PC-9 (cell line): ENCODE measurements around the gene MIA3. TPM values are rescaled to one million over a fixed set of nuclear protein-coding genes. Genes with fewer than 3 reads are reported as not detected.

Source experiments
- BruUV-seq: library from RNA; stranded (reverse); fragments of 400-500 nt; replicated peaks from 2 replicates; lab custom pipeline; 2021; lab: Mats Ljungman, UMichigan
- CTCF ChIA-PET: fragments of 300-600 bp; sonication (Branson Sonifier 250); formaldehyde crosslinking; loops from one replicate; lab custom pipeline; 2022; ENCODE audit warnings: antibody characterized with exemption; lab: Charles Lee
- POLR2A ChIA-PET: fragments of 300-600 bp; sonication (Branson Sonifier 250); formaldehyde crosslinking; loops from one replicate; lab custom pipeline; 2022; ENCODE audit warnings: antibody characterized with exemption; ENCODE audit not compliant: unreplicated experiment; lab: Charles Lee
- DNase-seq, 2 experiments: peaks; one replicate each; pipeline versions ENCODE4 v3.0.0 to v3.0.0-alpha.2; 2015 to 2022; ENCODE audit warnings: mixed read lengths in 1 of 2
- H2AFZ ChIP-seq: fragments of 200-600 bp; sonication (generic); 2 replicates; pipeline ENCODE4 v1.8.1; 2017; ENCODE audit warnings: antibody characterized with exemption
- H3F3A ChIP-seq: fragments of 200-600 bp; sonication (generic); 2 replicates; pipeline ENCODE4 v1.8.1; 2017; ENCODE audit warnings: antibody characterized with exemption, mild to moderate bottlenecking, low read depth; ENCODE audit not compliant: insufficient read depth
- H3K27ac ChIP-seq: fragments of 200-600 bp; sonication (generic); 2 replicates; pipeline ENCODE4 v1.6.1; 2016; ENCODE audit warnings: mixed run types
- H3K27me3 ChIP-seq: fragments of 200-600 bp; sonication (generic); 2 replicates; pipeline ENCODE4 v1.6.1; 2016; ENCODE audit warnings: low read depth, mixed run types; ENCODE audit not compliant: insufficient read depth
- H3K36me3 ChIP-seq: fragments of 200-600 bp; sonication (generic); 2 replicates; pipeline ENCODE4 v1.6.1; 2016; ENCODE audit warnings: low read depth, mixed run types
- H3K4me1 ChIP-seq: fragments of 200-600 bp; sonication (generic); replicated peaks from 2 replicates; pipeline ENCODE4 v1.6.1; 2016; ENCODE audit warnings: mixed run types; ENCODE audit not compliant: insufficient read depth
- H3K4me2 ChIP-seq: fragments of 200-600 bp; sonication (generic); 2 replicates; pipeline ENCODE4 v1.6.1; 2017; ENCODE audit warnings: mixed run types
- H3K4me3 ChIP-seq: fragments of 200-600 bp; sonication (generic); 2 replicates; pipeline ENCODE4 v1.6.1; 2016; ENCODE audit warnings: mixed run types
- H3K79me2 ChIP-seq: fragments of 200-600 bp; sonication (generic); 2 replicates; pipeline ENCODE4 v1.6.1; 2017; ENCODE audit warnings: low read depth, mixed run types
- H3K9me2 ChIP-seq: fragments of 200-600 bp; sonication (generic); 2 replicates; pipeline ENCODE4 v1.8.1; 2017; ENCODE audit warnings: mild to moderate bottlenecking; ENCODE audit not compliant: insufficient read depth
- H3K9me3 ChIP-seq: fragments of 200-600 bp; sonication (generic); 2 replicates; pipeline ENCODE4 v1.8.1; 2016; ENCODE audit warnings: low read depth; ENCODE audit not compliant: insufficient read depth
- H4K20me1 ChIP-seq: fragments of 200-600 bp; sonication (generic); 2 replicates; pipeline ENCODE4 v1.8.1; 2017; ENCODE audit not compliant: insufficient read depth
- CTCF ChIP-seq: fragments of 200-600 bp; sonication (generic); conservative IDR thresholded peaks from 2 replicates; pipeline ENCODE4 v1.6.1; 2017; ENCODE audit warnings: mixed run types, antibody characterized with exemption, mild to moderate bottlenecking, moderate library complexity
- EZH2 ChIP-seq: fragments of 200-600 bp; sonication (generic); IDR thresholded peaks from 2 replicates; pipeline ENCODE4 v1.8.0; 2017; ENCODE audit warnings: antibody characterized with exemption, low read depth
- intact Hi-C: fragments of 100-400 bp; cut with micrococcal nuclease; formaldehyde crosslinking; loops from one replicate; pipeline ENCODE4 v1.10.0; 2022; ENCODE audit not compliant: unreplicated experiment
- total RNA-seq: library from RNA; stranded (reverse); gene quantifications from 2 replicates; pipeline ENCODE4 v1.2.3, GENCODE V29; 2021

Gene MIA3
- total RNA-seq, 1 experiment from 2014 or later, result 65.1 TPM

- Histone ChIP-seq H3K36me3 (peaks cover 21% of the 10 kb centered on the region), H3K79me2 (peaks cover 25% of the 10 kb centered on the region), H3K4me1 (peaks cover 6% of the 10 kb centered on the region), H2AFZ (no peak overlapping the region), H4K20me1 (no peaks in the 10 kb centered on the region; the same call in 1 of the 2 replicates), H3K27me3 (no peaks in the 10 kb centered on the region), H3F3A (no peaks in the 10 kb centered on the region), H3K4me3 (no peak overlapping the region), H3K4me2 (no peak overlapping the region), H3K9me2 (no peaks in the 10 kb centered on the region), H3K9me3 (no peaks in the 10 kb centered on the region), H3K27ac (no peak overlapping the region)
- POLR2A ChIA-PET, result no interaction called here
- CTCF ChIA-PET, result no interaction called here
- intact Hi-C loops, result no loop called here
- DNase-seq, result no peak
- BruUV-seq, result no TSS peak
- TF ChIP-seq EZH2 (no peak), CTCF (no peak)
Measured at GRCh38 chr1:222623458-222623857, 5.6 kb downstream of the MIA3 start.

GRCh38 chr1:222624214-222624613 lies 6.3 kb downstream of the MIA3 start:
- Histone ChIP-seq H3K27ac (no peak overlapping the region), H3K4me1 (peaks cover 2% of the 10 kb centered on the region), H2AFZ (no peak overlapping the region), H3K79me2 (peaks cover 18% of the 10 kb centered on the region), H3K4me3 (no peak overlapping the region), H3K4me2 (no peak overlapping the region), H3K36me3 (peaks cover 21% of the 10 kb centered on the region), H4K20me1 (no peaks in the 10 kb centered on the region; the same call in 1 of the 2 replicates), H3K9me3 (no peaks in the 10 kb centered on the region), H3F3A (no peaks in the 10 kb centered on the region), H3K27me3 (no peaks in the 10 kb centered on the region), H3K9me2 (no peaks in the 10 kb centered on the region)
- ChIA-PET POLR2A (no interaction called here), CTCF (interaction anchor here (1.3 kb wide), 1 partner anchor 10 kb away, joined by 9 read pairs; no protein-coding TSS in a partner anchor)
- BruUV-seq, result no TSS peak
- TF ChIP-seq CTCF (no peak), EZH2 (no peak)
- no peak for DNase-seq
- intact Hi-C loops, result no loop called here

GRCh38 chr1:222627232-222627631 lies 9.3 kb downstream of the MIA3 start:
- intact Hi-C loops, result no loop called here
- Histone ChIP-seq H3K36me3 (peaks cover 18% of the 10 kb centered on the region), H3F3A (no peaks in the 10 kb centered on the region), H3K4me2 (no peak overlapping the region), H3K27me3 (no peaks in the 10 kb centered on the region), H4K20me1 (no peaks in the 10 kb centered on the region; the same call in 1 of the 2 replicates), H3K9me2 (no peaks in the 10 kb centered on the region), H2AFZ (no peak overlapping the region), H3K4me1 (no peaks in the 10 kb centered on the region), H3K79me2 (no peaks in the 10 kb centered on the region), H3K4me3 (no peak overlapping the region), H3K27ac (no peak overlapping the region), H3K9me3 (no peaks in the 10 kb centered on the region)
- no peak for DNase-seq
- ChIA-PET CTCF (interaction anchor here (0.6 kb wide), 1 partner anchor 9 kb away, joined by 4 read pairs; no protein-coding TSS in a partner anchor), POLR2A (no interaction called here)
- BruUV-seq, result no TSS peak
- TF ChIP-seq CTCF (no peak), EZH2 (no peak)
